CD4-positive, CD25-positive, alpha-beta regulatory T cell (primary cell): ENCODE results near the gene PODXL. TPM values are rescaled to one million over a fixed set of nuclear protein-coding genes. Genes with fewer than 3 reads are reported as not detected.
A peak's percentile ranks its signal among the peaks of the same experiment; 100 is the strongest.

Source experiments
- ATAC-seq, 2 donors: fragments of 150-1000 bp; cut with Tn5 transposase; one replicate each; pipeline ENCODE4 v1.10.0; 2021; ENCODE audit warnings: low read depth in 2 of 2, moderate number of reproducible peaks in 2 of 2, moderate library complexity in 1 of 2
- DNase-seq, 3 donors: peaks; one replicate each; pipeline versions ENCODE4 v3.0.0 to v3.0.0-alpha.2; 2012 to 2022; ENCODE audit warnings: mixed read lengths in 1 of 3
- H3K27ac ChIP-seq: one replicate; pipeline ENCODE4 v1.7.0; 2013; ENCODE audit warnings: mild to moderate bottlenecking, low read length; ENCODE audit not compliant: insufficient read depth, poor library complexity, severe bottlenecking
- H3K27me3 ChIP-seq: one replicate; pipeline ENCODE4 v1.7.0; 2013; ENCODE audit warnings: low read length; ENCODE audit not compliant: control insufficient read depth, insufficient read depth
- H3K36me3 ChIP-seq: one replicate; pipeline ENCODE4 v1.7.0; 2013; ENCODE audit warnings: mild to moderate bottlenecking, low read length, moderate library complexity; ENCODE audit not compliant: control insufficient read depth, insufficient read depth
- H3K4me1 ChIP-seq: 2 replicates; pipeline ENCODE4 v1.7.0; 2013; ENCODE audit warnings: mild to moderate bottlenecking, low read length; ENCODE audit not compliant: insufficient read depth, control insufficient read depth, poor library complexity, severe bottlenecking
- H3K4me3 ChIP-seq: one replicate; pipeline ENCODE4 v1.7.0; 2013; ENCODE audit warnings: low read depth, mild to moderate bottlenecking, low read length, moderate library complexity
- H3K9me3 ChIP-seq, 2 experiments: 1 replicate in 1 of 2; 2 replicates in 1 of 2; pipeline ENCODE4 v1.7.0; 2013; ENCODE audit warnings: low read length in 2 of 2, mild to moderate bottlenecking in 1 of 2, moderate library complexity in 1 of 2; ENCODE audit not compliant: control insufficient read depth in 2 of 2
- H3K27ac Mint-ChIP-seq, 3 donors: one replicate each; pipeline ENCODE4 v1.8.0; 2020 to 2022; ENCODE audit warnings: mild to moderate bottlenecking in 3 of 3, mixed read lengths in 3 of 3, moderate library complexity in 2 of 3
- H3K27me3 Mint-ChIP-seq: one replicate; pipeline ENCODE4 v1.8.0; 2022; ENCODE audit warnings: mild to moderate bottlenecking, mixed read lengths
- H3K36me3 Mint-ChIP-seq: one replicate; pipeline ENCODE4 v1.8.0; 2020; ENCODE audit warnings: mixed read lengths
- H3K4me1 Mint-ChIP-seq, 4 donors: one replicate each; pipeline ENCODE4 v1.8.0; 2020 to 2022; ENCODE audit warnings: mixed read lengths in 4 of 4, mild to moderate bottlenecking in 1 of 4
- H3K4me3 Mint-ChIP-seq, 4 donors: one replicate each; pipeline ENCODE4 v1.8.0; 2020 to 2022; ENCODE audit warnings: mild to moderate bottlenecking in 4 of 4, mixed read lengths in 4 of 4, moderate library complexity in 3 of 4
- H3K9me3 Mint-ChIP-seq, 7 donors: one replicate each; pipeline ENCODE4 v1.8.0; 2020 to 2022; ENCODE audit warnings: mixed read lengths in 7 of 7, mild to moderate bottlenecking in 3 of 7, moderate library complexity in 2 of 7
- polyA plus RNA-seq, 4 donors: library from polyadenylated mRNA; unstranded; fragments of 300-500 nt; fragmentation: Illumina TruSeq; gene quantifications; one replicate each; pipeline ENCODE4 v1.2.3, GENCODE V29; 2021
- total RNA-seq: library from RNA; stranded (reverse); gene quantifications from one replicate; pipeline ENCODE4 v1.2.3, GENCODE V29; 2022

Gene PODXL
- total and polyA plus RNA-seq, 5 donors from 2014 or later, result 0.17 to 0.89 (median 0.34) TPM

- DNase-seq (no peak), ATAC-seq (no peak)
- Histone ChIP-seq H3K36me3 (peaks cover 17% of the 10 kb centered on the region), H3K27ac (no peak overlapping the region), H3K9me3 (no peaks in the 10 kb centered on the region), H3K4me1 (no peaks in the 10 kb centered on the region), H3K4me3 (no peak overlapping the region), H3K27me3 (no peaks in the 10 kb centered on the region)
- Mint-ChIP-seq H3K4me1 (peaks cover 0 to 17% (median 2%) of the 10 kb centered on the region in 4 donors), H3K27me3 (no peaks in the 10 kb centered on the region), H3K27ac (no peak overlapping the region), H3K36me3 (peaks cover 9% of the 10 kb centered on the region), H3K9me3 (no peaks in the 10 kb centered on the region), H3K4me3 (no peak overlapping the region)
Observed at GRCh38 chr7:131483586-131483985, 72.8 kb downstream of the PODXL start.

GRCh38 chr7:131482800-131483199 lies 73.6 kb downstream of the PODXL start:
- no peak overlapping the region for H3K27ac Mint-ChIP-seq
- H3K36me3 Mint-ChIP-seq, result peaks cover 4% of the 10 kb centered on the region
- Histone ChIP-seq H3K36me3 (peaks cover 18% of the 10 kb centered on the region), H3K27me3 (no peaks in the 10 kb centered on the region), H3K27ac (no peak overlapping the region), H3K9me3 (no peaks in the 10 kb centered on the region), H3K4me3 (no peak overlapping the region), H3K4me1 (no peaks in the 10 kb centered on the region)
- no peaks in the 10 kb centered on the region for H3K27me3 Mint-ChIP-seq
- DNase-seq (no peak), ATAC-seq (no peak)
- no peaks in the 10 kb centered on the region for H3K9me3 Mint-ChIP-seq
- H3K4me1 Mint-ChIP-seq, result peaks cover 0 to 17% (median 1%) of the 10 kb centered on the region in 4 donors
- H3K4me3 Mint-ChIP-seq, result no peak overlapping the region

- ATAC-seq (no peak), DNase-seq (no peak)
- Histone ChIP-seq H3K27me3 (no peaks in the 10 kb centered on the region), H3K36me3 (peaks cover 18% of the 10 kb centered on the region), H3K27ac (no peak overlapping the region), H3K9me3 (no peaks in the 10 kb centered on the region), H3K4me1 (no peaks in the 10 kb centered on the region), H3K4me3 (no peak overlapping the region)
- no peaks in the 10 kb centered on the region for H3K9me3 Mint-ChIP-seq
- peaks cover 6% of the 10 kb centered on the region for H3K36me3 Mint-ChIP-seq
- H3K27ac Mint-ChIP-seq, result no peak overlapping the region
- H3K27me3 Mint-ChIP-seq, result no peaks in the 10 kb centered on the region
- H3K4me1 Mint-ChIP-seq, result peaks cover 0 to 17% (median 1%) of the 10 kb centered on the region in 4 donors
- H3K4me3 Mint-ChIP-seq, result no peak overlapping the region
Observed at GRCh38 chr7:131480384-131481315, 75.8 kb downstream of the PODXL start.

- no peak for ATAC-seq
- Mint-ChIP-seq H3K36me3 (peaks cover 19% of the 10 kb centered on the region), H3K4me3 (no peak overlapping the region), H3K4me1 (peaks cover 0 to 4% (median under 1%) of the 10 kb centered on the region in 4 donors), H3K9me3 (no peaks in the 10 kb centered on the region), H3K27me3 (no peaks in the 10 kb centered on the region), H3K27ac (no peak overlapping the region)
- Histone ChIP-seq H3K4me1 (no peaks in the 10 kb centered on the region), H3K36me3 (peaks cover 21% of the 10 kb centered on the region), H3K27ac (no peak overlapping the region), H3K9me3 (no peaks in the 10 kb centered on the region), H3K4me3 (no peak overlapping the region), H3K27me3 (no peaks in the 10 kb centered on the region)
- no peak for DNase-seq
Observed at GRCh38 chr7:131476740-131477139, 79.7 kb downstream of the PODXL start.

GRCh38 chr7:131471250-131472004 lies 85.0 kb downstream of the PODXL start:
- Histone ChIP-seq H3K27me3 (no peaks in the 10 kb centered on the region), H3K4me3 (no peak overlapping the region), H3K27ac (no peak overlapping the region), H3K4me1 (no peaks in the 10 kb centered on the region), H3K36me3 (peaks cover 55% of the 10 kb centered on the region), H3K9me3 (no peaks in the 10 kb centered on the region)
- H3K27ac Mint-ChIP-seq, result no peak overlapping the region
- H3K27me3 Mint-ChIP-seq, result no peaks in the 10 kb centered on the region
- peaks cover 0 to 2% (median 0%) of the 10 kb centered on the region in 4 donors for H3K4me1 Mint-ChIP-seq
- H3K4me3 Mint-ChIP-seq, result no peak overlapping the region
- DNase-seq (no peak), ATAC-seq (no peak)
- no peaks in the 10 kb centered on the region for H3K9me3 Mint-ChIP-seq
- peaks cover 48% of the 10 kb centered on the region for H3K36me3 Mint-ChIP-seq

- H3K27ac ChIP-seq, result no peak overlapping the region
- Mint-ChIP-seq H3K4me3 (no peak overlapping the region), H3K9me3 (no peaks in the 10 kb centered on the region), H3K36me3 (peaks cover 51% of the 10 kb centered on the region), H3K27ac (peak overlapping the region in 1 of 3 donors; percentile 41), H3K4me1 (no peaks in the 10 kb centered on the region), H3K27me3 (no peaks in the 10 kb centered on the region)
- no peaks in the 10 kb centered on the region for H3K4me1 ChIP-seq
- peaks cover 84% of the 10 kb centered on the region for H3K36me3 ChIP-seq
- no peak overlapping the region for H3K4me3 ChIP-seq
- no peaks in the 10 kb centered on the region for H3K27me3 ChIP-seq
- no peak for DNase-seq
- H3K9me3 ChIP-seq, result no peaks in the 10 kb centered on the region
- no peak for ATAC-seq
Observed at GRCh38 chr7:131467788-131468187, 88.6 kb downstream of the PODXL start.

- DNase-seq, result no peak
- Mint-ChIP-seq H3K27me3 (no peaks in the 10 kb centered on the region), H3K4me3 (no peak overlapping the region), H3K4me1 (peaks cover 0 to 5% (median 1%) of the 10 kb centered on the region in 4 donors), H3K27ac (no peak overlapping the region), H3K9me3 (no peaks in the 10 kb centered on the region), H3K36me3 (peaks cover 57% of the 10 kb centered on the region)
- peaks cover 83% of the 10 kb centered on the region for H3K36me3 ChIP-seq
- no peak overlapping the region for H3K27ac ChIP-seq
- H3K4me3 ChIP-seq, result no peak overlapping the region
- no peaks in the 10 kb centered on the region for H3K9me3 ChIP-seq
- no peaks in the 10 kb centered on the region for H3K4me1 ChIP-seq
- no peaks in the 10 kb centered on the region for H3K27me3 ChIP-seq
- no peak for ATAC-seq
Observed at GRCh38 chr7:131466735-131467365, 89.6 kb downstream of the PODXL start.
